ENCODE results near the gene MFAP1. TPM values are rescaled to one million over a fixed set of nuclear protein-coding genes. Genes with fewer than 3 reads are reported as not detected.

Gene MFAP1, protein sequence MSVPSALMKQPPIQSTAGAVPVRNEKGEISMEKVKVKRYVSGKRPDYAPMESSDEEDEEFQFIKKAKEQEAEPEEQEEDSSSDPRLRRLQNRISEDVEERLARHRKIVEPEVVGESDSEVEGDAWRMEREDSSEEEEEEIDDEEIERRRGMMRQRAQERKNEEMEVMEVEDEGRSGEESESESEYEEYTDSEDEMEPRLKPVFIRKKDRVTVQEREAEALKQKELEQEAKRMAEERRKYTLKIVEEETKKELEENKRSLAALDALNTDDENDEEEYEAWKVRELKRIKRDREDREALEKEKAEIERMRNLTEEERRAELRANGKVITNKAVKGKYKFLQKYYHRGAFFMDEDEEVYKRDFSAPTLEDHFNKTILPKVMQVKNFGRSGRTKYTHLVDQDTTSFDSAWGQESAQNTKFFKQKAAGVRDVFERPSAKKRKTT
- polyA plus RNA-seq (2012; ENCODE audit: insufficient read depth, insufficient read length, low read depth), result 53.7 TPM

DNA sequence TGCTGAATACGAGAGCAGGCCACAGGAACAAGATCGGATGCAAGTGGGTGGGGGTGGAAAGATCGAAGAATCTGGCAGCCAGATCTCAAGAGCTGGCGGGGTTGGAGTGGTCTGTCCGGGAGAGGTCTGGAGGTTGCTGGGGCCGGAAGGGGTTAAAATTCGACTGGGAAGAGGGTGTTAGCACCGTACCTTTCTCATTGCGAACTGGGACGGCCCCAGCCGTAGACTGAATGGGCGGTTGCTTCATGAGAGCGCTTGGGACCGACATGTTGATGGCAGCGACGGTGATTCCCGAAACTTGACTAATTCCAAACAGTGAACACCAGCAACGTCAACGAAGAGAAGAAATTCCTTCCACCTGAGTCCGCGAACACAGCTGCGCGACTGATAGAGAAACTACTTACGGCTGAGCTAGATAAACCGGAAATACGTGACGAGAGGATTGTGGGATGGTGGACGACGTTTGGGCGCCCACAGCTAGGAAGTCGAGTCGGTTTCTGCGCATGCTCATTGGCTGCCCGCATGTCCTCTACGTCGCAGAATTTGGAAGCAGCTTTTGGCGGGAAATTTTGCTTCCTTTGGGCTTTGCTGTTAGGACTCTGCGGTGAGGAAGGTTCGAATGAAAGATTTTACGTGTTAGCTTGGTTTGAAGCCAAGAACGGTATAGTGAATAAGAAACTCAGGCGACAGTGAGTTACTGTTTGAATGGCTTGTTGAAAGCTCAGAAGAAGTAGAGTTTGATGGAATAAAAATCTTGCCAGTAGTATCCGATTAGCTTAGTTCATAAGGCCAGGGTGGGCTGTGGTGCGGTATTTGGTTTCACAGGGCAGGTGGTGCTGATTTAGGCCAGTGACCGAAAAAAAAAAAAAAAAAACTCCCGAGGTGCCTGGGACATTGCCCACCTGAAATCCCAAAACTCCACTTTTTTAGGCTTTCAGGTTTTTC lies at the start of gene MFAP1:
TSS of gene MFAP1 (minus strand) at position 389 of the 945 bp plus-strand sequence. CDS start at position 268, 121 bp downstream.
- DNase-seq, result peak; percentile 92
- Histone ChIP-seq H3K4me1 (no peaks in the 10 kb centered on the region; the same call in 1 of the 2 replicates), H3K4me3 (ENCODE audit: low read depth, low read length) (peak within 1 kb of the TSS; percentile 89), H3K36me3 (peaks cover 5% of the 10 kb centered on the region; the same call in 1 of the 2 replicates), H3K27me3 (no peaks in the 10 kb centered on the region), H3K9me3 (no peaks in the 10 kb centered on the region)
- TF ChIP-seq, protein P1, sequence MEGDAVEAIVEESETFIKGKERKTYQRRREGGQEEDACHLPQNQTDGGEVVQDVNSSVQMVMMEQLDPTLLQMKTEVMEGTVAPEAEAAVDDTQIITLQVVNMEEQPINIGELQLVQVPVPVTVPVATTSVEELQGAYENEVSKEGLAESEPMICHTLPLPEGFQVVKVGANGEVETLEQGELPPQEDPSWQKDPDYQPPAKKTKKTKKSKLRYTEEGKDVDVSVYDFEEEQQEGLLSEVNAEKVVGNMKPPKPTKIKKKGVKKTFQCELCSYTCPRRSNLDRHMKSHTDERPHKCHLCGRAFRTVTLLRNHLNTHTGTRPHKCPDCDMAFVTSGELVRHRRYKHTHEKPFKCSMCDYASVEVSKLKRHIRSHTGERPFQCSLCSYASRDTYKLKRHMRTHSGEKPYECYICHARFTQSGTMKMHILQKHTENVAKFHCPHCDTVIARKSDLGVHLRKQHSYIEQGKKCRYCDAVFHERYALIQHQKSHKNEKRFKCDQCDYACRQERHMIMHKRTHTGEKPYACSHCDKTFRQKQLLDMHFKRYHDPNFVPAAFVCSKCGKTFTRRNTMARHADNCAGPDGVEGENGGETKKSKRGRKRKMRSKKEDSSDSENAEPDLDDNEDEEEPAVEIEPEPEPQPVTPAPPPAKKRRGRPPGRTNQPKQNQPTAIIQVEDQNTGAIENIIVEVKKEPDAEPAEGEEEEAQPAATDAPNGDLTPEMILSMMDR (IDR thresholded peaks at IDR 0.05; ENCODE audit: low read depth, low read length), result no peak

DNA sequence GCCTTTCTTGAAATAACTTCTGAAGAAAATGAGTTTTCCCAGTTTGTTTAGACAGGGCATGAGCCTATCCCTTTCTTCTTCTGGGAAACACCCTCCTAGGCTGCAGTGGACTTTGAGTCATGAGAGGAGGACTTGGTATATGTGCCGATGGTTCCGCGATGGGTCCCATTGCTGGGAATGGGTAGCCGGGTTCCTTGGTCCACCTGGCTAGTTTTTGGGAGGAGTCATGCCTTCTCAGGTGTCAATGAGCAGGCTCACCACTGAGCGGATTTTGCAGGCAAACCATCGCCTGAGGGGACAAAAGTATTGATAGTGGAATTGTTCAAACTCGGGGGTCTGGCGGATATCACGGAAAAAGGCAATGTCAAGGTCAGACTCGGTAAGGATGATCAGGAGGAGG lies 49.2 kb upstream of the MFAP1 start:
- H3K36me3 ChIP-seq, result peaks cover 27% of the 10 kb centered on the region
- peaks cover 4% of the 10 kb centered on the region for H3K4me1 ChIP-seq
- H3K27me3 ChIP-seq, result no peaks in the 10 kb centered on the region
- no peaks in the 10 kb centered on the region for H3K9me3 ChIP-seq
- H3K4me3 ChIP-seq (ENCODE audit: low read depth, low read length), result no peak overlapping the region
- DNase-seq, result no peak
- TF ChIP-seq, protein P1 (IDR thresholded peaks at IDR 0.05; ENCODE audit: low read depth, low read length), result no peak

DNA sequence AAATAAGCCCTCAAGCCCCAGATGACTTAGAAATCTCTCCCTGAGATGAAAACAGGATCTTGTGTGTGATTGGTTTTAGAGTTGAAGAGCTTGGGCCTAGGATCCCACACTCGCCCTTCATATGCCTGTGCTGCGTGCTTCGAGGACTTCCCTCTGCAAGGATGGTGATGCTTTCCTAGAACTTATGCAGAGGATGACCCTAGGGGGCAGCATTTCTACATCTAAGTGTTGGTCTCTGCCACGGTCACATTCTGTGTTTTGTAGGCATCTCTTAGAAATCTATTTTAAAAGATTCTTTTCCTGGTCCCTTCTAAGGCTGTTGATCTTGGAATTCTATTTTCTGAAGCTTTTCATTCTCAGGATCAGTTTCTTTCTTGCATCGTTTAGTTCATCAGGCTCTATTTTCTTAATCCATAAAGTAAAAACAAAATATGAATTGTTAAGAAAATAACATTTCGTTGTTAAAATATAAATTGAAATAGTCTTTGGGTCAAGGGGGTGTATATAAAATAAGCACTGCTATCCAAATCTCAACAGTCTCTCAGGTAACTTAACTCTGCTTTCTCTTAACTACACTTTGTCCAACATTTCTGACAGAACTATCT lies 48.0 kb upstream of the MFAP1 start:
- H3K36me3 ChIP-seq, result peaks cover 22% of the 10 kb centered on the region
- no peaks in the 10 kb centered on the region for H3K9me3 ChIP-seq
- no peak overlapping the region for H3K4me3 ChIP-seq (ENCODE audit: low read depth, low read length)
- H3K27me3 ChIP-seq, result no peaks in the 10 kb centered on the region
- DNase-seq, result peak; percentile 75
- TF ChIP-seq, protein P1 (IDR thresholded peaks at IDR 0.05; ENCODE audit: low read depth, low read length), result peak; percentile 89
- H3K4me1 ChIP-seq, result no peaks in the 10 kb centered on the region

DNA sequence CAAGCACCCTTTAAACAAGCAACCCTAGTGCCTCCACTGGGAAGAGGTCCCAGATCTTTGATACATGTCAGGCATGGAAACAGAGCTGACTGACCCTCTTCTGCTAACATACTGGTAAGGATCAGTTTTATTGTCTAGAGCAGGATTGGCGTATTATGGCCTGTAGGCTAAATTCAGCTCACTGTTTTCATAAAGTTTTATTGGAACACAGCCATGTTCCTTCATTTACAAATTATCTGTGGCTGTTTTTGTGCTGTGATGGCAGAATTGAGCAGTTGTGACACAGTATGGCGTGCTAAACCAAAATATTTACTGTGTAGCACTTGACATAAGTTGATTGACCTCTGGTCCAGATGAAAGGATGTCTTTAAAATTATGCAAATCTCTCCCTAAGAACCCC lies 47.3 kb upstream of the MFAP1 start:
- H3K4me3 ChIP-seq (ENCODE audit: low read depth, low read length), result no peak overlapping the region
- H3K9me3 ChIP-seq, result no peaks in the 10 kb centered on the region
- TF ChIP-seq, protein P1 (IDR thresholded peaks at IDR 0.05; ENCODE audit: low read depth, low read length), result no peak
- H3K36me3 ChIP-seq, result peaks cover 26% of the 10 kb centered on the region
- H3K4me1 ChIP-seq, result no peaks in the 10 kb centered on the region
- no peaks in the 10 kb centered on the region for H3K27me3 ChIP-seq
- DNase-seq, result no peak

DNA sequence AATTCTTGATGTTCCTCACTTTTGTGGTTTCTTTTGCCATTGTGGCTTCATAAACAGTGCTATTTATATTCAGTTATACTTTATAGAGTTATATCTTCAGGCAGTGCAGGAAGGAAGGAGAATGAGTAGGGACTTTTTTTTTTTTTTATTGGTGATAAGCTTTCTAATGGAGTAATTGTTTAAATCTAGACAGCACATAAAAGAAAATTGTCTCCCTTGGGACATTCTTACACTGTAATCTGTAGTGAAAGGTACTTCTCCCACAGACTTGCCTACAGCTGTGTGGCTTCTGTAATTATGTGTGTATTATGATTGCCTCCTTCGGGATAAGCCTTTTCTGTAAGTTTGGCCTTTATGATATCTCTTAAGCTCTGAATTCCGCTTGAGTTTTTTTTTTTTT lies 43.9 kb upstream of the MFAP1 start:
- H3K4me3 ChIP-seq (ENCODE audit: low read depth, low read length), result no peak overlapping the region
- H3K27me3 ChIP-seq, result no peaks in the 10 kb centered on the region
- peaks cover 21% of the 10 kb centered on the region for H3K36me3 ChIP-seq
- no peak for DNase-seq
- no peaks in the 10 kb centered on the region for H3K9me3 ChIP-seq
- TF ChIP-seq, protein P1 (IDR thresholded peaks at IDR 0.05; ENCODE audit: low read depth, low read length), result no peak
- H3K4me1 ChIP-seq, result no peaks in the 10 kb centered on the region

All from BE2C (cell line).